Mesothelial cell of epicardium (in vitro differentiated cells): ENCODE data around the gene THSD4. TPM values are rescaled to one million over a fixed set of nuclear protein-coding genes. Genes with fewer than 3 reads are reported as not detected.

Experiments used
- DNase-seq, 2 experiments: peaks; one replicate each; pipeline ENCODE4 v3.0.0; 2021; ENCODE audit warnings: low spot score in 2 of 2; ENCODE audit not compliant: unreplicated experiment in 2 of 2
- H3K27ac Mint-ChIP-seq: 2 replicates; pipeline ENCODE4 v1.8.0; 2021; ENCODE audit warnings: mixed read lengths
- H3K27me3 Mint-ChIP-seq: 2 replicates; pipeline ENCODE4 v1.8.0; 2021; ENCODE audit warnings: low read depth, mixed read lengths
- H3K36me3 Mint-ChIP-seq: 2 replicates; pipeline ENCODE4 v1.8.0; 2021; ENCODE audit warnings: mixed read lengths
- H3K4me1 Mint-ChIP-seq: 2 replicates; pipeline ENCODE4 v1.8.0; 2021; ENCODE audit warnings: mixed read lengths
- H3K4me3 Mint-ChIP-seq: 2 replicates; pipeline ENCODE4 v1.8.0; 2021; ENCODE audit warnings: mild to moderate bottlenecking, moderate library complexity, mixed read lengths
- H3K9me3 Mint-ChIP-seq: 2 replicates; pipeline ENCODE4 v1.8.0; 2021; ENCODE audit warnings: mixed read lengths
- total RNA-seq: library from RNA; stranded (reverse); gene quantifications from 3 replicates; pipeline ENCODE4 v1.2.1, GENCODE V29; 2021
- TF ChIP-seq, protein P1 (sequence below): fragments of 200-600 bp; sonication (generic); IDR thresholded peaks from one replicate; pipeline ENCODE4 v1.5.0; 2021; ENCODE audit warnings: antibody characterized with exemption; ENCODE audit not compliant: unreplicated experiment

Gene THSD4
- total RNA-seq, 1 donor from 2014 or later, result 93.9 TPM

DNA sequence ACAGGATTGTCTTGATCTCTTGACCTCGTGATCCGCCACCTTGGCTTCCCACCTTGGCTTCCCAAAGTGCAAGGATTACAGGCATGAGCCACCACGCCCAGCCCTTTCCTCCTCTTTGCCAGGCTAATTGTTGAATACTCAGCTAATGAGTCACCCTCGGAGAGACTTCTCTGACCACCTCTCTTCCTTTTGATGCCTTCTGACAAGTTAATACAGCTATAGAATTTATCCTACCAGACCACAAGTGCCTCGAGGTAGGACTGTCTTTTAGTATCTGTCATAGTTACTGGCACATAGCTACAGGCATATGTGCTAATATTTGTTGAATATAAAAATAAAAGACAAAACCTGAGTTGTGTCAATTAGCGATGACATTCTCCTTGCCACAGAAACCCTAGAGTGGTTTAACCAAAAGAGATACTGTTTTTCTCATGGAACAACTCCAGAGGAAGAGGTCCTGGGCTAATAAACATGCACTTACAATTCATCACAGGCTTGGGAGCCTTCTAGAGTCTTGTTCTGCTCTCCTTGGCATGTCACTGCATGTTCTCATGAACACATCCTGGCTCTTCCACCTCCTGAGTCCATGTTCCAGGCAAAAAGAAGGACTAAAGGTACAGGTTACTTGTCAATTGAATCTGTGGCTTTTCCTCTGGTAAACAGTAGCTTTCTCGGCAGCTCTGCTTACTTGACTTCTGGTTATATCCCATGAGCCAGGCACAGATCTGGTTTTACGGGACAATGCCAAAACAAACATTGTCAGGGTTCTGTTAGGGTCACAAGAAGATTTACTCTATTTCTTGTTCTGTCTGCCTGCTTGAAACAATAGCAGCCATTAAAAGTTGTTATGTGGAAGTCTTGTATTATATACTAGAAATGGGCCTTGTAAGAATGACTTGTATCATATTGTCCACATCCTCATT, 332.3 kb downstream of the THSD4 start:
- no peaks in the 10 kb centered on the region for H3K27me3 Mint-ChIP-seq
- no peak overlapping the region for H3K4me3 Mint-ChIP-seq
- TF ChIP-seq, protein P1, sequence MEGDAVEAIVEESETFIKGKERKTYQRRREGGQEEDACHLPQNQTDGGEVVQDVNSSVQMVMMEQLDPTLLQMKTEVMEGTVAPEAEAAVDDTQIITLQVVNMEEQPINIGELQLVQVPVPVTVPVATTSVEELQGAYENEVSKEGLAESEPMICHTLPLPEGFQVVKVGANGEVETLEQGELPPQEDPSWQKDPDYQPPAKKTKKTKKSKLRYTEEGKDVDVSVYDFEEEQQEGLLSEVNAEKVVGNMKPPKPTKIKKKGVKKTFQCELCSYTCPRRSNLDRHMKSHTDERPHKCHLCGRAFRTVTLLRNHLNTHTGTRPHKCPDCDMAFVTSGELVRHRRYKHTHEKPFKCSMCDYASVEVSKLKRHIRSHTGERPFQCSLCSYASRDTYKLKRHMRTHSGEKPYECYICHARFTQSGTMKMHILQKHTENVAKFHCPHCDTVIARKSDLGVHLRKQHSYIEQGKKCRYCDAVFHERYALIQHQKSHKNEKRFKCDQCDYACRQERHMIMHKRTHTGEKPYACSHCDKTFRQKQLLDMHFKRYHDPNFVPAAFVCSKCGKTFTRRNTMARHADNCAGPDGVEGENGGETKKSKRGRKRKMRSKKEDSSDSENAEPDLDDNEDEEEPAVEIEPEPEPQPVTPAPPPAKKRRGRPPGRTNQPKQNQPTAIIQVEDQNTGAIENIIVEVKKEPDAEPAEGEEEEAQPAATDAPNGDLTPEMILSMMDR, result no peak
- no peaks in the 10 kb centered on the region for H3K36me3 Mint-ChIP-seq
- no peak for DNase-seq
- H3K27ac Mint-ChIP-seq, result peak overlapping the region; percentile 84
- no peaks in the 10 kb centered on the region for H3K9me3 Mint-ChIP-seq
- H3K4me1 Mint-ChIP-seq, result peaks cover 20% of the 10 kb centered on the region

DNA sequence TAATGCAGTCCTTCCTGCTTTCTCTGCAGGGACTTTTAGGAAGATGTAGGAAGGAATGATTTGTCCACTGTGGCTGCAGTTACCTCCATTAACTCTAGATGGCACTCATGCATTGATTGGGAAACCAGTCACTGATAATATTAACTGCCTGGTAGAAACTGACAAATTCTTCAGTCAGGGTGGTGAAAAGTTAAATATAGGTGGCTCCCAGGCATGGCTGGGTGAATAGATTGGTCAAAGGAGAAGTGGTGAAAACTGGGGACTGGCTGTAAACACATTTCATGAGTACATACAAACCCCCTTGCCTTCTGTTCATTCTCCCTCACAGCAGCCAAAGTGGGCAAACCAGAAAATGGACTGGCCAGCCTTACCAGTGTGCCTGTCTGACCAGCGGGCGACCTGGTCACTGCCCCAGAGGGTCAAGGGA, 333.4 kb downstream of the THSD4 start:
- H3K27me3 Mint-ChIP-seq, result no peaks in the 10 kb centered on the region
- H3K36me3 Mint-ChIP-seq, result no peaks in the 10 kb centered on the region
- H3K27ac Mint-ChIP-seq, result peak overlapping the region; percentile 58
- H3K4me1 Mint-ChIP-seq, result peaks cover 16% of the 10 kb centered on the region
- TF ChIP-seq, protein P1, result peak; percentile 85
- peak in 1 of 2 experiments; percentile 64 for DNase-seq
- H3K9me3 Mint-ChIP-seq, result no peaks in the 10 kb centered on the region
- no peak overlapping the region for H3K4me3 Mint-ChIP-seq

DNA sequence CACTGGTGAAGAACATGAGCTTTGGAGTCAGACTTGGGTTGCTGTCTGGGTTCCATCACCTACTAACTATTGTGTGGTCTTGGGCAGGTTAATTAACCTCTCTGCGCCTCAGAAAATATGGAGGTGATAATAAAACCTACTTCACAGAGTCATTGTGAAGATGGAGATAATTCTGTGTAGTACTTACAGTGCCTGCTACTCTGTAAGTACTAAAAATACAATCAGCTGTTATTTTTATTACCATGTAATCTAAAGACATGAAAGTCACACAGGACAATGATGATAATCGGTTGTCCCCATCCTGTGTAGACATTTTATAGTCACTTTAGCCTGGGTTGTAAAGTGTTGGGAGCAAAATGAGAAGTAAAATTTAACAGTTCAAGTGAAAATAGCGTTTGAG, 334.1 kb downstream of the THSD4 start:
- DNase-seq, result no peak
- H3K27ac Mint-ChIP-seq, result no peak overlapping the region

DNA sequence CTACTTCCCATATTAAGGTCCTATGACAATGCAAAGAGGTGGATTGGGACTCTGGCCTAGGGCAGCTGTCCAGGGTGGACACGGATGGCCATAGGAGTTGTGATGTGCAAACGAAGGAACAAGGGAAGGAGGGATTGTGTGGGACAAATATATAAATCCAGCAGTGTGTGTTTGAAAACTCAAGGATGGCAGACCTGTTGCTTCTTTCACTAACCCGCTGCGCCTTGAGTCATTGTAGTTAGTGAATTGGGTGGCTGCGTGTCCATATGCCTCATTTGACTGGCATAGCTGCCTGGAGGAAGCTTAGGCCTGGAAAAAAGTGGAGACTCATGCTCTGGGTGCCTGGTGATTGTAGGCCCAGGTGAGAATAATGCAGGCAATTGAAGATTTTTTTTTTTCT, 334.7 kb downstream of the THSD4 start:
- no peak for DNase-seq
- Mint-ChIP-seq H3K4me3 (no peak overlapping the region), H3K27ac (no peak overlapping the region), H3K27me3 (no peaks in the 10 kb centered on the region), H3K36me3 (no peaks in the 10 kb centered on the region), H3K4me1 (peaks cover 25% of the 10 kb centered on the region), H3K9me3 (no peaks in the 10 kb centered on the region)
- TF ChIP-seq, protein P1, result no peak

More for the DNA sequence above, 334.1 kb downstream of the THSD4 start:
- H3K9me3 Mint-ChIP-seq, result no peaks in the 10 kb centered on the region
- no peaks in the 10 kb centered on the region for H3K36me3 Mint-ChIP-seq
- H3K4me1 Mint-ChIP-seq, result peaks cover 19% of the 10 kb centered on the region
- TF ChIP-seq, protein P1, result no peak
- no peak overlapping the region for H3K4me3 Mint-ChIP-seq
- no peaks in the 10 kb centered on the region for H3K27me3 Mint-ChIP-seq

DNA sequence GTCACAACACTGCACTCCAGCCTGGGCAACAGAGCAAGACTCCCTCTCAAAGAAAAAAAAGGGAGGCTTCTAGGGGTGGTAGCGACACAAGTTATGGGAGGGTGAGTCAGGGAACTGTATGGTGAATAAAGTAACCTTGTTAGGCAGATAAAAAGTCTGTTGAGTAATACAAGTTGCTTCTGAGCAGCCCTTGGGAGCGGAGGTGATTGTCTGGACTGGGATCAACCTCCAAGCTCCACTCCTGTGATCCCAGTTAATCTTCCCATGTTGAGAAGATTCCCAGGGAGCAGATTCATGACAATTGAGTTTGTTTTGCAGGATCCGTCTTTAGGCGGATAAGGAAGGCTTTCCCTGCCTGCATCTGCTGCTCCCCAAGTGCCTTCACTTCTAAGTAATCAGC, 335.9 kb downstream of the THSD4 start:
- no peak overlapping the region for H3K27ac Mint-ChIP-seq
- TF ChIP-seq, protein P1, result no peak
- H3K9me3 Mint-ChIP-seq, result no peaks in the 10 kb centered on the region
- no peaks in the 10 kb centered on the region for H3K36me3 Mint-ChIP-seq
- H3K4me1 Mint-ChIP-seq, result peaks cover 31% of the 10 kb centered on the region
- no peak overlapping the region for H3K4me3 Mint-ChIP-seq
- no peak for DNase-seq
- no peaks in the 10 kb centered on the region for H3K27me3 Mint-ChIP-seq
